T47D (cell line): Measurements from ENCODE around the gene OR2B6.

ENCODE experiments used
- DNase-seq, 2 experiments: peaks; one replicate each; pipeline versions ENCODE4 v3.0.0 to v3.0.0-alpha.2; 2011 to 2012; ENCODE audit warnings: low read depth in 1 of 2, low spot score in 1 of 2
- JUND ChIP-seq: IDR thresholded peaks from 2 replicates; pipeline ENCODE4 v1.6.1; 2012; ENCODE audit warnings: low read depth
- in situ Hi-C: cut with HindIII; loops from 2 replicates; pipeline ENCODE4 v1.10.0; 2016; ENCODE audit warnings: low sequenced_read_pairs, low pct_unique_long_range_greater_than_20kb

The OR2B6 gene

GRCh38 chr6:27966816-27967426 lies 9.9 kb downstream of the OR2B6 start:
- in situ Hi-C loops: no loop called here
- no peak for DNase-seq
- TF ChIP-seq JUND: no peak

GRCh38 chr6:27970444-27970843 lies 13.4 kb downstream of the OR2B6 start:
- DNase-seq: no peak
- TF ChIP-seq JUND: no peak
- in situ Hi-C loops: no loop called here

GRCh38 chr6:27972750-27973149 lies 15.7 kb downstream of the OR2B6 start:
- in situ Hi-C loops: no loop called here
- no peak for DNase-seq
- no peak for TF ChIP-seq JUND

- TF ChIP-seq JUND: no peak
- DNase-seq: no peak
- in situ Hi-C loops: no loop called here
These were observed 20.3 kb downstream of the OR2B6 start for GRCh38 chr6:27977387-27977786.

DNA sequence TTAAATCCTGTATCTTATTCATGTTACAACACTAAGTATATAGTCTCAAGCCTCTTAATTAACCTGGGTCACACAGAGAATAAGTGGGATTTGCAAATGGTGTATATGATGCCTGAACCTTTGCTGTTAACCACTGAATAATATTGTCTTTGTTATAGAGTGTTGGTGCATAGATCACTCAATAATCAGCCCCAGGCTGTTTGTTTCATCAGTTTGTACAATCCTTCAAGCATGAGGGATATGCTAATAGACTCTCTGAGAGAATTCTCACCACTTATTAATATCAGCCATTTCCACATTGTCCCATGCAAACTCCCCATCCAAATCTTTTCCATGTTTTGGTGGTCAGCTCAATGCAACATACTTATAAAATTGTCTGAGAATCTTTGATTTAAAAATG lies 21.7 kb downstream of the OR2B6 start:
- TF ChIP-seq JUND: no peak
- DNase-seq: no peak
- in situ Hi-C loops: no loop called here

DNA sequence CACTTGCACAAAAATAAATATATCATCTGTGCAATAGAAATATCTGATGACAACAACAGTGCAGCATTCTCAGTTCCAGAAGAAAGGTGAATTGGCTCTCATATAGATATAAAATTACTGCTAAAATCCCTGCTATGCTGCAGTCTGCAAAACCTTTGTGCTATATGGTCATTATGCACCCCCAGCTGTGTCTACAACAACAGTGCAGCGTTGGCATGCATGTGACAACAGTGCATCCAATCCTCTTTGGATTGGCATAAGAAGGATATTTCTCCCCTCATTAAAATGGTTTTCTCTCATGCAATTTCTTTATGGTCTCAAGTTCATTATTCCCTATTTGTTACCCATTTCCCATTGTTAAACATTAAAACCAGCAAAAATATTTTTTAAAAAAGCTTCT lies 23.1 kb downstream of the OR2B6 start:
- DNase-seq: no peak
- no peak for TF ChIP-seq JUND
- in situ Hi-C loops: no loop called here

DNA sequence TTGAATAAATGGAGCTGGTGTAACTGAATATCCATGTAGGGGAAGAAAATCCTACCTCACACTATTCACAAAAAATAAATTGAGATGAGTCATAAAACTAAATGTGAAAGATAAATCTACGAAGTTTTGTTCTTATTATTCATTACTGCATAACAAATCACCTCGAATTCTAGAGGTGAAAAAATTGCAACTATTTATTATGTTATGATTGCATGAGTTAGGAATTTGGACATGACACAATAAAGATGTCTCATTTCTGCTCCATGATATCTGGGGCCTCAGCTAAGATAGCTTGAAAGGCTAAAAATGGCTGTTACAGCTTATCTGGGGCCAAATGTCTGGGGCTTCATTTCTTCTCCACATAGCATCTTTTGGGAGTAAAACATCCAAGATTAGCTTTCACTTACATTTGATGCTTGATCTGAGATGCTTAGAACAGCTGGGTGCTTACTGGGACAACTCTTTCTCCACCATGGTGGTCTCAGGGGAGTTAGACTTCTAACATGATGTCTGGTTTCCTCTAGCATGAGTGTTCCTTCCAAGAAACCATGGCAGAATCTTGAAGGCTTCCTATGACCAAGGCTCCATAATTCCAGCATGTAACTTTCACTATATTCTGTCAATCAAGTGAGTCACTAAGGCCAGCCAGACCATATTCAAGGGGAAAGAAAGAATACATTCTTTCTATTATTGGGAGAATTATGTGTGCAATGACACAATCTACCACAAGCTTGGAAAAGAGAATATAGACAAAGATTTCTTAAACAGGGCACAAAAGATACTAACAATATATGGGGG lies 30.1 kb downstream of the OR2B6 start:
- in situ Hi-C loops: no loop called here
- DNase-seq: no peak
- no peak for TF ChIP-seq JUND

- in situ Hi-C loops: no loop called here
- no peak for DNase-seq
These were observed 37.6 kb downstream of the OR2B6 start for GRCh38 chr6:27994616-27995015.

DNA sequence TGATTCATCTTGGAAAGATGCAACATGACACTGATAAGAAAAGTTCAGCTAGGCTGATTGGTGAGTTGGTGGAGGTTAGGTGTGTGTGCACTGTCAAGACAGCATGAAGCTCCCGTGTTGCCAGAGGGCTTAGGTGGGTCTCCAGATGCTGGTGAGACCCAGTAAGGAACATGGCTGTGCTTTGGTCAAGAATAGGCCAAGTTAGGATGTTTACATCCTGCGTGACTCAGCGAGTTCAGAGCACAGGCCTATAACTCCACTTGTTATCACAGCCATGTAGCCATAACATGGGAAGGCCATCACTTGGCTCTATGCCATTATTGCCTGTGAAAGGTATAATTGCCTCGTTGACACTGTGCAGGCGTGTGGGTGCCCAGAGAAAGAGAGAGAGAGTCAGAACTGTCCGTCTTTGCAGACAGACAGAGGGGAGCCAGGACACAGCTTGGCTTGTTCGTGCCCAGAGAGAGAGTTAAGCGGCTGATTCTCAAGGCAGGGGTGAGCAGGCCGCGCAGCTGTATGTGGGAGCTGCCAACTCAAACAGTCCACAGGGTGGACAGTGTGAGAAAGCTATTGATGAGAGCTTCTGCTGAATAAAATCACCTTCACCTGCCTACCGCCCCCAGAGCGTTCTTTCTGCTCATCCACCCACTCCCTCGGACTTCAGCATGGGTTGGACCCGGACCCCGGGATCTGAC lies 43.5 kb downstream of the OR2B6 start:
- in situ Hi-C loops: no loop called here
- no peak for TF ChIP-seq JUND
- DNase-seq: no peak

More at GRCh38 chr6:27994616-27995015, 37.6 kb downstream of the OR2B6 start:
- TF ChIP-seq JUND: no peak

DNA sequence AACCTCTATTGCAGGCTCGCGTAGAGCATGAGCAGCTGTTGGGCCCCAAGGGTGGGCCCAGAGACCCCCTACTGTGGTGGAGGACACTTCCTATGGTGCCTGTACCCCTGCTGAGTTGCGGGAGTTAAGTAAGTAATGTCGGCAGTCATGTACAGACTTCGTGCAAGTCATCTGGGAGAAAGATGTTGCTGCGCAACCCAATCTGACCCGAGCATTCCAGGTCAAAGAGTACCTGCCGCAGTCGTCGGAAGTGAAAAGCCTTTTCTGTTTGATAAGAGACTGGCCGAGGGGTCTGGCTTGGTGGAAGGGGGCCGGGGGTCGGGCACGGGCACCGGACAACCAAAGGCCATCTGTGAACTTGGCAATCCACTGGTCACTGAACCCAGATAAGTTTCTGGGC lies 44.3 kb downstream of the OR2B6 start:
- in situ Hi-C loops: no loop called here
- DNase-seq: no peak
- TF ChIP-seq JUND: no peak

DNA sequence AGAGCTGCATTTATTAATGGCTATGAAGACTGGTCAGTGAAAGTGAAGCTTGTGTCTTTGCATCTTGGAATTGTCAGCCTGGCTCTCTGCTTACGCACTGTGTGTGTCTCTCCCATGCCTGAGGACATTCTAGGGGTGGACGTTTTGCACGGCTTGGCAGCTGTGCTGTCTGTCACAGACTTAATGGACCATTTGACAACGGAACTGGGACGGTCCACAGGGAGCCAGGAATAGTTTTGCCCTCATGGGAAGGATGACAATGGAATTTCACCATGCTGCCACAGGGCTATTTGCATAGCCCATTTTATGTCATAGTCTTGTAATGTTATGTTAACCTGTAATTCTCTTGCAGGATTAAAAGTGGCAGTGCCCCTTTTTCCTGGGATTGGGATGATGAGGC lies 44.7 kb downstream of the OR2B6 start:
- in situ Hi-C loops: no loop called here
- no peak for TF ChIP-seq JUND
- no peak for DNase-seq

GRCh38 chr6:28002161-28002560 lies 45.1 kb downstream of the OR2B6 start:
- in situ Hi-C loops: no loop called here
- no peak for DNase-seq
- TF ChIP-seq JUND: no peak

- in situ Hi-C loops: no loop called here
- TF ChIP-seq JUND: no peak
- DNase-seq: no peak
These were observed 46.0 kb downstream of the OR2B6 start for GRCh38 chr6:28003059-28003458.
